ENCODE results near the gene PYROXD2. TPM values are rescaled to one million over a fixed set of nuclear protein-coding genes. Genes with fewer than 3 reads are reported as not detected.

The PYROXD2 gene
- total and polyA plus RNA-seq, 2 experiments from 2014 or later, result 1.3 to 2.6 TPM

DNA sequence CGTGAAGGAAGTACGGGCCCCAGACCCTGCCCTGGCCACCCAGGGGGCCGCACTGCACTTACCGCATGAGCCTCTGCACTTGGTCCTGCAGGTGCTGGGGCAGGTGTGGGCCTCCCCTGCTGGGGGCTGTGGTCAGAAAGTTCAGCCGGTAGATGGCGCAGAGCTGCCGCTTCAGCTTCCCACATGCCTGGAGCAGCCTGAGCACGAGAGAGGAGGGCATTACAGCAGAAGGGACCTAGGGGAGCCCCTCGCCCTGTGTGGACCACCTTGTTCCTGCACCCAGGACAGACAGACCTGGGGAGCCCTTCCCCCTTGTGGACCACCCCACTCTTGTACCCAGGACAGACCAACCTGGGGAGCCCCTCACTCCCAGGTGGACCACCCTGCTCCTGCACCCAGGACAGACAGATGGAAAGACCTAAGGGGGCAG, 8.7 kb upstream of the PYROXD2 start:
- Histone ChIP-seq H2AFZ (no peak overlapping the region), H3F3A (replicated peaks; ENCODE audit: low read depth) (no peaks in the 10 kb centered on the region), H3K9me2 (ENCODE audit: insufficient read depth) (no peaks in the 10 kb centered on the region), H4K20me1 (replicated peaks; ENCODE audit: insufficient read depth) (no peaks in the 10 kb centered on the region; the same call in 1 of the 2 replicates), H3K27me3 (ENCODE audit: insufficient read depth) (no peaks in the 10 kb centered on the region), H3K79me2 (replicated peaks; ENCODE audit: insufficient read depth) (no peaks in the 10 kb centered on the region), H3K36me3 (ENCODE audit: insufficient read depth) (no peaks in the 10 kb centered on the region), H3K4me1 (ENCODE audit: insufficient read depth) (no peaks in the 10 kb centered on the region), H3K4me3 (no peak overlapping the region), H3K4me2 (no peak overlapping the region), H3K27ac (ENCODE audit: low read depth) (no peak overlapping the region)
- no peak for TF ChIP-seq CREB1 (CRISPR knock-in tag; IDR thresholded peaks at IDR 0.05; ENCODE audit: low read depth)
- no peak for TF ChIP-seq JUNB (IDR thresholded peaks at IDR 0.05; ENCODE audit: unreplicated experiment)
- TF ChIP-seq EZH2 (IDR thresholded peaks at IDR 0.05; ENCODE audit: low read depth, unreplicated experiment), result no peak
- no peak for TF ChIP-seq EZH2phosphoT487 (IDR thresholded peaks at IDR 0.05; ENCODE audit: unreplicated experiment)
- TF ChIP-seq, protein P1, sequence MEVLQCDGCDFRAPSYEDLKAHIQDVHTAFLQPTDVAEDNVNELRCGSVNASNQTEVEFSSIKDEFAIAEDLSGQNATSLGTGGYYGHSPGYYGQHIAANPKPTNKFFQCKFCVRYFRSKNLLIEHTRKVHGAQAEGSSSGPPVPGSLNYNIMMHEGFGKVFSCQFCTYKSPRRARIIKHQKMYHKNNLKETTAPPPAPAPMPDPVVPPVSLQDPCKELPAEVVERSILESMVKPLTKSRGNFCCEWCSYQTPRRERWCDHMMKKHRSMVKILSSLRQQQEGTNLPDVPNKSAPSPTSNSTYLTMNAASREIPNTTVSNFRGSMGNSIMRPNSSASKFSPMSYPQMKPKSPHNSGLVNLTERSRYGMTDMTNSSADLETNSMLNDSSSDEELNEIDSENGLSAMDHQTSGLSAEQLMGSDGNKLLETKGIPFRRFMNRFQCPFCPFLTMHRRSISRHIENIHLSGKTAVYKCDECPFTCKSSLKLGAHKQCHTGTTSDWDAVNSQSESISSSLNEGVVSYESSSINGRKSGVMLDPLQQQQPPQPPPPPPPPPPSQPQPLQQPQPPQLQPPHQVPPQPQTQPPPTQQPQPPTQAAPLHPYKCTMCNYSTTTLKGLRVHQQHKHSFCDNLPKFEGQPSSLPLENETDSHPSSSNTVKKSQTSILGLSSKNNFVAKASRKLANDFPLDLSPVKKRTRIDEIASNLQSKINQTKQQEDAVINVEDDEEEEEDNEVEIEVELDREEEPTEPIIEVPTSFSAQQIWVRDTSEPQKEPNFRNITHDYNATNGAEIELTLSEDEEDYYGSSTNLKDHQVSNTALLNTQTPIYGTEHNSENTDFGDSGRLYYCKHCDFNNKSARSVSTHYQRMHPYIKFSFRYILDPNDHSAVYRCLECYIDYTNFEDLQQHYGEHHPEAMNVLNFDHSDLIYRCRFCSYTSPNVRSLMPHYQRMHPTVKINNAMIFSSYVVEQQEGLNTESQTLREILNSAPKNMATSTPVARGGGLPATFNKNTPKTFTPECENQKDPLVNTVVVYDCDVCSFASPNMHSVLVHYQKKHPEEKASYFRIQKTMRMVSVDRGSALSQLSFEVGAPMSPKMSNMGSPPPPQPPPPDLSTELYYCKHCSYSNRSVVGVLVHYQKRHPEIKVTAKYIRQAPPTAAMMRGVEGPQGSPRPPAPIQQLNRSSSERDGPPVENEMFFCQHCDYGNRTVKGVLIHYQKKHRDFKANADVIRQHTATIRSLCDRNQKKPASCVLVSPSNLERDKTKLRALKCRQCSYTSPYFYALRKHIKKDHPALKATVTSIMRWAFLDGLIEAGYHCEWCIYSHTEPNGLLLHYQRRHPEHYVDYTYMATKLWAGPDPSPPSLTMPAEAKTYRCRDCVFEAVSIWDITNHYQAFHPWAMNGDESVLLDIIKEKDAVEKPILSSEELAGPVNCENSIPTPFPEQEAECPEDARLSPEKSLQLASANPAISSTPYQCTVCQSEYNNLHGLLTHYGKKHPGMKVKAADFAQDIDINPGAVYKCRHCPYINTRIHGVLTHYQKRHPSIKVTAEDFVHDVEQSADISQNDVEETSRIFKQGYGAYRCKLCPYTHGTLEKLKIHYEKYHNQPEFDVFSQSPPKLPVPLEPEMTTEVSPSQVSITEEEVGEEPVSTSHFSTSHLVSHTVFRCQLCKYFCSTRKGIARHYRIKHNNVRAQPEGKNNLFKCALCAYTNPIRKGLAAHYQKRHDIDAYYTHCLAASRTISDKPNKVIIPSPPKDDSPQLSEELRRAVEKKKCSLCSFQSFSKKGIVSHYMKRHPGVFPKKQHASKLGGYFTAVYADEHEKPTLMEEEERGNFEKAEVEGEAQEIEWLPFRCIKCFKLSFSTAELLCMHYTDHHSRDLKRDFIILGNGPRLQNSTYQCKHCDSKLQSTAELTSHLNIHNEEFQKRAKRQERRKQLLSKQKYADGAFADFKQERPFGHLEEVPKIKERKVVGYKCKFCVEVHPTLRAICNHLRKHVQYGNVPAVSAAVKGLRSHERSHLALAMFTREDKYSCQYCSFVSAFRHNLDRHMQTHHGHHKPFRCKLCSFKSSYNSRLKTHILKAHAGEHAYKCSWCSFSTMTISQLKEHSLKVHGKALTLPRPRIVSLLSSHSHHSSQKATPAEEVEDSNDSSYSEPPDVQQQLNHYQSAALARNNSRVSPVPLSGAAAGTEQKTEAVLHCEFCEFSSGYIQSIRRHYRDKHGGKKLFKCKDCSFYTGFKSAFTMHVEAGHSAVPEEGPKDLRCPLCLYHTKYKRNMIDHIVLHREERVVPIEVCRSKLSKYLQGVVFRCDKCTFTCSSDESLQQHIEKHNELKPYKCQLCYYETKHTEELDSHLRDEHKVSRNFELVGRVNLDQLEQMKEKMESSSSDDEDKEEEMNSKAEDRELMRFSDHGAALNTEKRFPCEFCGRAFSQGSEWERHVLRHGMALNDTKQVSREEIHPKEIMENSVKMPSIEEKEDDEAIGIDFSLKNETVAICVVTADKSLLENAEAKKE (CRISPR knock-in tag; IDR thresholded peaks at IDR 0.05), result no peak
- TF ChIP-seq, protein P2, sequence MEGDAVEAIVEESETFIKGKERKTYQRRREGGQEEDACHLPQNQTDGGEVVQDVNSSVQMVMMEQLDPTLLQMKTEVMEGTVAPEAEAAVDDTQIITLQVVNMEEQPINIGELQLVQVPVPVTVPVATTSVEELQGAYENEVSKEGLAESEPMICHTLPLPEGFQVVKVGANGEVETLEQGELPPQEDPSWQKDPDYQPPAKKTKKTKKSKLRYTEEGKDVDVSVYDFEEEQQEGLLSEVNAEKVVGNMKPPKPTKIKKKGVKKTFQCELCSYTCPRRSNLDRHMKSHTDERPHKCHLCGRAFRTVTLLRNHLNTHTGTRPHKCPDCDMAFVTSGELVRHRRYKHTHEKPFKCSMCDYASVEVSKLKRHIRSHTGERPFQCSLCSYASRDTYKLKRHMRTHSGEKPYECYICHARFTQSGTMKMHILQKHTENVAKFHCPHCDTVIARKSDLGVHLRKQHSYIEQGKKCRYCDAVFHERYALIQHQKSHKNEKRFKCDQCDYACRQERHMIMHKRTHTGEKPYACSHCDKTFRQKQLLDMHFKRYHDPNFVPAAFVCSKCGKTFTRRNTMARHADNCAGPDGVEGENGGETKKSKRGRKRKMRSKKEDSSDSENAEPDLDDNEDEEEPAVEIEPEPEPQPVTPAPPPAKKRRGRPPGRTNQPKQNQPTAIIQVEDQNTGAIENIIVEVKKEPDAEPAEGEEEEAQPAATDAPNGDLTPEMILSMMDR (conservative IDR thresholded peaks at IDR 0.05; ENCODE audit: low read depth in 2 of 2), result peak; percentile 46 to 81
- TF ChIP-seq ZNF114 (CRISPR knock-in tag; IDR thresholded peaks at IDR 0.05), result no peak
- peak; percentile 88 for ATAC-seq
- Mint-ChIP-seq H3K27ac (no peak overlapping the region), H3K27me3 (ENCODE audit: insufficient read depth, low read depth, poor library complexity) (peaks cover 4% of the 10 kb centered on the region), H3K9me3 (no peaks in the 10 kb centered on the region), H3K4me1 (no peaks in the 10 kb centered on the region), H3K4me3 (no peak overlapping the region), H3K36me3 (ENCODE audit: low read depth) (peaks cover 6% of the 10 kb centered on the region; the same call in 2 of the 3 replicates)
- peak; percentile 79 for DNase-seq (ENCODE audit: low spot score)
